Keratinocyte (primary cell): ENCODE results near the gene RAVER1. TPM values are rescaled to one million over a fixed set of nuclear protein-coding genes. Genes with fewer than 3 reads are reported as not detected.
"Not testable (repeated sequence)": the region's sequence is repeated elsewhere in the genome, so short reads cannot be mapped to it uniquely, and the experiment has no call there.

ENCODE experiments used
- DNase-seq: peaks from one replicate; pipeline ENCODE4 v3.0.0-alpha.2; 2011; ENCODE audit warnings: low read depth, missing footprints, low spot score
- FAIRE-seq: peaks from 2 replicates; lab custom pipeline; 2011; peaks lifted over from hg19 to GRCh38; lab: Jason Lieb, UNC
- H2AFZ ChIP-seq: 2 replicates; pipeline ENCODE4 v1.6.0; 2012; ENCODE audit warnings: low read length, control low read depth, inconsistent platforms; ENCODE audit not compliant: control insufficient read depth
- H3K27ac ChIP-seq: 2 replicates; pipeline ENCODE4 v1.5.1; 2011; ENCODE audit warnings: low read length; ENCODE audit not compliant: control insufficient read depth, insufficient read depth
- H3K27me3 ChIP-seq: 3 replicates; pipeline ENCODE4 v1.6.0; 2011; ENCODE audit warnings: low read length; ENCODE audit not compliant: control insufficient read depth, insufficient read depth; ENCODE audit errors: extremely low read depth
- H3K36me3 ChIP-seq, 2 experiments: 2 replicates in 1 of 2; 3 replicates in 1 of 2; pipeline ENCODE4 v1.5.1; 2011; ENCODE audit warnings: low read length in 2 of 2, mild to moderate bottlenecking in 1 of 2; ENCODE audit not compliant: control insufficient read depth in 2 of 2, insufficient read depth in 2 of 2; ENCODE audit errors: extremely low read depth in 1 of 2
- H3K4me1 ChIP-seq: 3 replicates; pipeline ENCODE4 v1.5.1; 2011; ENCODE audit warnings: low read length; ENCODE audit not compliant: control insufficient read depth, insufficient read depth; ENCODE audit errors: extremely low read depth
- H3K4me2 ChIP-seq: 3 replicates; pipeline ENCODE4 v1.6.0; 2011; ENCODE audit warnings: low read depth, low read length; ENCODE audit not compliant: control insufficient read depth, insufficient read depth; ENCODE audit errors: extremely low read depth
- H3K4me3 ChIP-seq, 3 experiments: fragments of 200-600 bp in 1 of 3; sonication (generic) in 1 of 3; 2 replicates in 2 of 3; 3 replicates in 1 of 3; pipeline ENCODE4 v1.5.1; 2011 to 2016; ENCODE audit warnings: low read length in 3 of 3, mild to moderate bottlenecking in 3 of 3, control low read depth in 2 of 3, inconsistent platforms in 1 of 3, low read depth in 1 of 3, mixed read lengths in 1 of 3, mixed run types in 1 of 3, moderate library complexity in 1 of 3; ENCODE audit not compliant: control insufficient read depth in 2 of 3, insufficient read depth in 2 of 3; ENCODE audit errors: extremely low read depth in 1 of 3
- H3K79me2 ChIP-seq: 2 replicates; pipeline ENCODE4 v1.6.0; 2012; ENCODE audit warnings: low read length; ENCODE audit not compliant: control insufficient read depth, insufficient read depth
- H3K9ac ChIP-seq: 3 replicates; pipeline ENCODE4 v1.6.0; 2011; ENCODE audit warnings: low read length; ENCODE audit not compliant: control insufficient read depth, insufficient read depth; ENCODE audit errors: extremely low read depth
- H3K9me1 ChIP-seq: 3 replicates; pipeline ENCODE4 v1.6.0; 2011; ENCODE audit warnings: low read length; ENCODE audit not compliant: control insufficient read depth, insufficient read depth; ENCODE audit errors: extremely low read depth
- H3K9me3 ChIP-seq: 2 replicates; pipeline ENCODE4 v1.5.1; 2012; ENCODE audit warnings: low read depth, low read length; ENCODE audit not compliant: control insufficient read depth
- H4K20me1 ChIP-seq: 3 replicates; pipeline ENCODE4 v1.6.0; 2011; ENCODE audit warnings: low read length; ENCODE audit not compliant: control insufficient read depth, insufficient read depth; ENCODE audit errors: extremely low read depth
- EZH2 ChIP-seq: IDR thresholded peaks from one replicate; pipeline ENCODE4 v1.6.1; 2012; ENCODE audit warnings: inconsistent platforms, mild to moderate bottlenecking, low read length, moderate library complexity
- dilution Hi-C: fragments of 300-500 bp; cut with MboI; formaldehyde crosslinking; loops from one replicate; pipeline ENCODE4 v1.7.0; 2020; ENCODE audit warnings: low sequenced_read_pairs; ENCODE audit not compliant: extremely low pct_ligation_motif_present
- polyA plus RNA-seq, 5 experiments: library from polyadenylated mRNA; depleted of rRNA in 3 of 5; stranded (reverse) in 3 of 5; stranded (forward) in 1 of 5; unstranded in 1 of 5; fragments of >200 nt; gene quantifications; 1 replicate in 1 of 5; 2 replicates in 3 of 5; 3 replicates in 1 of 5; pipeline versions ENCODE4 v1.2.1 to v1.2.3, GENCODE V29; 2011 to 2012; ENCODE audit warnings: missing spikeins in 2 of 5, low read depth in 1 of 5, low replicate concordance in 1 of 5
- TF ChIP-seq, protein P1 (sequence below), 3 experiments: IDR thresholded peaks in 1 of 3; conservative IDR thresholded peaks in 1 of 3; optimal IDR thresholded peaks in 1 of 3; 2 replicates in 2 of 3; 3 replicates in 1 of 3; pipeline versions ENCODE3 to v1.5.1; 2011; ENCODE audit warnings: low read length in 3 of 3, mild to moderate bottlenecking in 3 of 3, moderate library complexity in 2 of 3, control low read depth in 1 of 3, inconsistent platforms in 1 of 3; ENCODE audit not compliant: insufficient read depth in 2 of 3; ENCODE audit errors: extremely low read depth in 1 of 3

RAVER1 gene
- polyA plus RNA-seq, 1 donor (not counting 4 experiments of a cell fraction or from before 2014, with no cell fraction given), result 0.84 TPM

DNA sequence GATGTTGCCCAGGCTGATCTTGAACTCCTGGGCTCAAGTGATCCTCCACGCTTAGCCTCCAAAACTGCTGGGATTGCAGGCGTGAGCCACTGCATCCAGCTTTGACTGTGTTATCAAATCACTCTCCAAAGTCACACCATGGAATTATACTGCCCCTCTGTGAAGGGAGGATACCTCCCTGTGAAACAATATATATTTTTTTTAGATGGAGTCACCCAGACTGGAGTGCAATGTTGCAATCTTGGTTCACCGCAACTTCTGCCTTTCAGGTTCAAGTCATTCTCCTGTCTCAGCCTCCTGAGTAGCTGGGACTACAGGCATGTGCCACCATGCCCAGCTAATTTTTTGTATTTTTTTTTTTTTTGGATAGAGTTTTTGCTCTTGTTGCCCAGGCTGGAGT, 39.4 kb upstream of the RAVER1 start:
- DNase-seq (no peak), FAIRE-seq (no peak)
- no peak overlapping the region for H3K4me3 ChIP-seq
- H3K27me3 ChIP-seq, result no peaks in the 10 kb centered on the region
- no peaks in the 10 kb centered on the region for H4K20me1 ChIP-seq
- no peaks in the 10 kb centered on the region for H3K79me2 ChIP-seq
- H3K27ac ChIP-seq, result no peak overlapping the region
- H3K9ac ChIP-seq, result no peak overlapping the region
- H2AFZ ChIP-seq, result no peak overlapping the region
- H3K36me3 ChIP-seq, result peaks cover 9 to 10% of the 10 kb centered on the region in 2 experiments
- no peaks in the 10 kb centered on the region for H3K9me1 ChIP-seq
- H3K9me3 ChIP-seq, result no peaks in the 10 kb centered on the region
- dilution Hi-C loops, result no loop called here
- no peak for TF ChIP-seq EZH2
- TF ChIP-seq, protein P1, sequence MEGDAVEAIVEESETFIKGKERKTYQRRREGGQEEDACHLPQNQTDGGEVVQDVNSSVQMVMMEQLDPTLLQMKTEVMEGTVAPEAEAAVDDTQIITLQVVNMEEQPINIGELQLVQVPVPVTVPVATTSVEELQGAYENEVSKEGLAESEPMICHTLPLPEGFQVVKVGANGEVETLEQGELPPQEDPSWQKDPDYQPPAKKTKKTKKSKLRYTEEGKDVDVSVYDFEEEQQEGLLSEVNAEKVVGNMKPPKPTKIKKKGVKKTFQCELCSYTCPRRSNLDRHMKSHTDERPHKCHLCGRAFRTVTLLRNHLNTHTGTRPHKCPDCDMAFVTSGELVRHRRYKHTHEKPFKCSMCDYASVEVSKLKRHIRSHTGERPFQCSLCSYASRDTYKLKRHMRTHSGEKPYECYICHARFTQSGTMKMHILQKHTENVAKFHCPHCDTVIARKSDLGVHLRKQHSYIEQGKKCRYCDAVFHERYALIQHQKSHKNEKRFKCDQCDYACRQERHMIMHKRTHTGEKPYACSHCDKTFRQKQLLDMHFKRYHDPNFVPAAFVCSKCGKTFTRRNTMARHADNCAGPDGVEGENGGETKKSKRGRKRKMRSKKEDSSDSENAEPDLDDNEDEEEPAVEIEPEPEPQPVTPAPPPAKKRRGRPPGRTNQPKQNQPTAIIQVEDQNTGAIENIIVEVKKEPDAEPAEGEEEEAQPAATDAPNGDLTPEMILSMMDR (optimal IDR thresholded peaks at IDR 0.05 in 1 of 3, IDR thresholded peaks at IDR 0.05 in 1 of 3, conservative IDR thresholded peaks at IDR 0.05 in 1 of 3; ENCODE audit: extremely low read depth in 1 of 3, insufficient read depth in 2 of 3, low read length in 3 of 3), result no peak
- H3K4me1 ChIP-seq, result no peaks in the 10 kb centered on the region
- no peak overlapping the region for H3K4me2 ChIP-seq

DNA sequence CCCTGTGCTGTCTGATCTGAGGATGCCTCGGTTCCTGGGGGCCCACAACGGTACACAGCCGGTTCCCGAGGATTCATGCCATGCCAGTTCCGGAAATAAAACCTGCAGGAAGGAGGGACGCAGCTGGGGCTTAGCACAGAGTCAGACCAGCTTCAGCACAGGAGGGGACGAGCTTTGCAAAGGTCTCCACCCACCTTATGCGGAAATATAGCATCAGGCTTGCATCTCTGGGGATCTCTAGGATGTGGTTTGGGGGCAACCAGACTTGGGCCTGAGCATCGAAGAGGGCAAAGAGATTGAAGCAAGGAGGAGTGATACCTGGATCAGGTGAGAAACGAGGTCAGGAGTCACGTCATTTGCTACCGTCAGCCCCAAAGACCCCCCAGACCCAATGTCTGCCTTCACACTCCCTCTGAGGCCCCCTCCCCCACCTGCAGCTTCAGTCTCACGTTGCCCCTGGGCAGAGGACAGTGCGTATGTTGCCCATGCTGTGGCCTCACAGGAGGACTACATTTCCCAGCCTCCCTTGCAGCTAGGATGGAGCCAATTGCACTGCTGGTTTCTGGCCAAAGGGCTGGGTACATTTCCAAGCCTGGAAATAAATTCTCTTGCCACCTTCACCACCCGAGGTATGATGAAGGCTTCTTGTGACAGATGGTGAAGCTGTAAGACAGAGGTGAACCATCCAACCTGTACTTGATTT, 34.9 kb upstream of the RAVER1 start:
- Histone ChIP-seq H3K79me2 (no peaks in the 10 kb centered on the region), H2AFZ (no peak overlapping the region), H3K27me3 (no peaks in the 10 kb centered on the region), H3K9me3 (no peaks in the 10 kb centered on the region), H3K9me1 (peaks cover 3% of the 10 kb centered on the region), H3K4me3 (no peak overlapping the region), H3K4me1 (no peaks in the 10 kb centered on the region), H3K36me3 (peaks cover 19 to 21% of the 10 kb centered on the region in 2 experiments), H3K9ac (no peak overlapping the region), H3K27ac (no peak overlapping the region), H4K20me1 (peaks cover 5% of the 10 kb centered on the region), H3K4me2 (no peak overlapping the region)
- DNase-seq (no peak), FAIRE-seq (no peak)
- dilution Hi-C loops, result no loop called here
- no peak for TF ChIP-seq EZH2
- TF ChIP-seq, protein P1 (optimal IDR thresholded peaks at IDR 0.05 in 1 of 3, IDR thresholded peaks at IDR 0.05 in 1 of 3, conservative IDR thresholded peaks at IDR 0.05 in 1 of 3; ENCODE audit: extremely low read depth in 1 of 3, insufficient read depth in 2 of 3, low read length in 3 of 3), result no peak

DNA sequence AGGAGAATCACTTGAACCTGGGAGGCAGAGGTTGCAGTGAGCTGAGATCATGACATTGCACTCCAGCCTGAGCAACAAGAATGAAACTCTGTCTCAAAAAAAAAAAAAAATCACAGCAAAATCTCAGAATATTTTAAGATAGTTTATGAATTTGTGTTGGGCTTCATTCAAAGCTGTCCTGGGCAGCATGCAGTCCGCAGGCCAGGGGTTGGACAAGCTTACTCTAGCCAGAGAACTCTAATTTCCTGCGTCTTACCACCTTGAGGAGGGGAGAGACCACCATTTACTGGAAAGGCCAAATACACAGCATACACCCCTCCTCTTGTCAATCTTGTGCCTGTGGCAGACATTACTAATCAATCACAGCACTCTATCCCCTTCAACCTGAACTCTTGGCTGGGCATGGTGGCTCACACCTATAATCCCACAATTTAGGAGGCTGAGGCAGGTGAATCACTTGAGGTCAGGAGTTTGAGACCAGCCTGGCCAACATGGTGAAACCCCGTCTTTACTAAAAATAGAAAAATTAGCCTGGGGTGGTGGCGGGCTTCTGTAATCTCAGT, 33.7 kb upstream of the RAVER1 start:
- H3K9me3 ChIP-seq, DNase-seq, H3K9ac ChIP-seq, H3K4me3 ChIP-seq, H4K20me1 ChIP-seq, H3K27me3 ChIP-seq, H2AFZ ChIP-seq, H3K4me2 ChIP-seq, H3K79me2 ChIP-seq, FAIRE-seq, H3K27ac ChIP-seq, H3K4me1 ChIP-seq, H3K9me1 ChIP-seq, dilution Hi-C loops: not testable (repeated sequence)
- H3K36me3 ChIP-seq, result peaks cover 19 to 21% of the 10 kb centered on the region in 2 experiments
